ENCODE results near the gene GLG1. TPM values are rescaled to one million over a fixed set of nuclear protein-coding genes. Genes with fewer than 3 reads are reported as not detected.
"Not testable (repeated sequence)": the region's sequence is repeated elsewhere in the genome, so short reads cannot be mapped to it uniquely, and the experiment has no call there.

GLG1 gene
- total and polyA plus RNA-seq, 2 donors (not counting 3 experiments of a cell fraction or from before 2014, with no cell fraction given): 86.3 to 165 TPM

- ChIA-PET CTCF (interaction anchor here (0.6 to 1.2 kb wide), 2 partner anchors 12 to 127 kb away, joined by 3 to 4 read pairs; no protein-coding TSS in a partner anchor), POLR2A (no interaction called here)
- BruUV-seq (replicated peaks): no TSS peak
- DNase-seq (ENCODE audit: low read depth, low spot score) (no peak), FAIRE-seq (no peak)
- peaks cover 3% of the 10 kb centered on the region for H3K79me2 ChIP-seq (ENCODE audit: control insufficient read depth, insufficient read depth, low read length)
- H3K36me3 ChIP-seq (ENCODE audit: control insufficient read depth in 2 of 2, extremely low read depth in 1 of 2, insufficient read depth in 2 of 2, low read length in 2 of 2): no peaks in the 10 kb centered on the region
- no peaks in the 10 kb centered on the region for H3K27me3 ChIP-seq (ENCODE audit: control insufficient read depth in 2 of 2, insufficient read depth in 2 of 2, low read length in 2 of 2)
- no peaks in the 10 kb centered on the region for H3K9me1 ChIP-seq (replicated peaks; ENCODE audit: control insufficient read depth, extremely low read depth, insufficient read depth, low read length)
- H3K9me3 ChIP-seq (replicated peaks; ENCODE audit: control insufficient read depth, insufficient read depth, low read length): no peaks in the 10 kb centered on the region
- no peak overlapping the region for H3K4me2 ChIP-seq (ENCODE audit: insufficient read depth, low read length)
- no peaks in the 10 kb centered on the region for H3K4me1 ChIP-seq (ENCODE audit: control insufficient read depth, extremely low read depth, insufficient read depth, low read length)
- no peak overlapping the region for H3K9ac ChIP-seq (replicated peaks; ENCODE audit: extremely low read depth, insufficient read depth, low read length)
- dilution Hi-C loops (cut with MboI; ENCODE audit: extremely low pct_ligation_motif_present, low sequenced_read_pairs): no loop called here
- TF ChIP-seq GATA2 (IDR thresholded peaks at IDR 0.05; ENCODE audit: insufficient read depth, insufficient read length, low read depth, low read length) (no peak), FOS (IDR thresholded peaks at IDR 0.05; ENCODE audit: borderline replicate concordance, insufficient read depth, low read length) (no peak), EZH2 (IDR thresholded peaks at IDR 0.05; ENCODE audit: borderline replicate concordance, low read depth, low read length, severe bottlenecking) (no peak), POLR2AphosphoS5 (IDR thresholded peaks at IDR 0.05; ENCODE audit: insufficient read depth, low read depth, low read length) (no peak), CTCF (IDR thresholded peaks at IDR 0.05; ENCODE audit: extremely low read depth in 1 of 2, insufficient read depth in 1 of 2, low read depth in 1 of 2, low read length in 2 of 2) (no peak), POLR2A (IDR thresholded peaks at IDR 0.05; ENCODE audit: low read depth, low read length) (no peak), MYC (IDR thresholded peaks at IDR 0.05; ENCODE audit: low read depth, low read length) (no peak)
- intact Hi-C loops (cut with micrococcal nuclease): no loop called here
- H2AFZ ChIP-seq (ENCODE audit: low read depth, low read length): no peak overlapping the region
- no peak overlapping the region for H3K27ac ChIP-seq (ENCODE audit: insufficient read depth, low read depth, low read length)
- no peak overlapping the region for H3K4me3 ChIP-seq (replicated peaks in 1 of 3; ENCODE audit: insufficient read depth in 1 of 3, low read depth in 1 of 3, low read length in 3 of 3)
- no peaks in the 10 kb centered on the region for H4K20me1 ChIP-seq (replicated peaks; ENCODE audit: control insufficient read depth, extremely low read depth, insufficient read depth, low read length)
Observed at GRCh38 chr16:74524117-74524516, 82.8 kb downstream of the GLG1 start.

GRCh38 chr16:74523706-74524105 lies 83.2 kb downstream of the GLG1 start:
- POLR2A ChIA-PET; H3K4me1 ChIP-seq (ENCODE audit: control insufficient read depth, extremely low read depth, insufficient read depth, low read length); H3K9me1 ChIP-seq (replicated peaks; ENCODE audit: control insufficient read depth, extremely low read depth, insufficient read depth, low read length); H3K4me2 ChIP-seq (ENCODE audit: insufficient read depth, low read length); H4K20me1 ChIP-seq (replicated peaks; ENCODE audit: control insufficient read depth, extremely low read depth, insufficient read depth, low read length); H3K4me3 ChIP-seq (replicated peaks in 1 of 3; ENCODE audit: insufficient read depth in 1 of 3, low read depth in 1 of 3, low read length in 3 of 3); H3K9ac ChIP-seq (replicated peaks; ENCODE audit: extremely low read depth, insufficient read depth, low read length); H2AFZ ChIP-seq (ENCODE audit: low read depth, low read length); intact Hi-C loops (cut with micrococcal nuclease); dilution Hi-C loops (cut with MboI; ENCODE audit: extremely low pct_ligation_motif_present, low sequenced_read_pairs); H3K27me3 ChIP-seq (ENCODE audit: control insufficient read depth in 2 of 2, insufficient read depth in 2 of 2, low read length in 2 of 2); H3K27ac ChIP-seq (ENCODE audit: insufficient read depth, low read depth, low read length); FAIRE-seq; H3K9me3 ChIP-seq (replicated peaks; ENCODE audit: control insufficient read depth, insufficient read depth, low read length); H3K79me2 ChIP-seq (ENCODE audit: control insufficient read depth, insufficient read depth, low read length); DNase-seq (ENCODE audit: low read depth, low spot score); H3K36me3 ChIP-seq (ENCODE audit: control insufficient read depth in 2 of 2, extremely low read depth in 1 of 2, insufficient read depth in 2 of 2, low read length in 2 of 2); BruUV-seq (replicated peaks): not testable (repeated sequence)
- CTCF ChIA-PET: interaction anchor here (0.6 to 1.2 kb wide), 2 partner anchors 12 to 128 kb away, joined by 3 to 4 read pairs; no protein-coding TSS in a partner anchor

Measured in endothelial cell of umbilical vein (primary cell).